Astrocyte (in vitro differentiated cells and primary cell): Measurements from ENCODE around the gene TNFAIP1. TPM values are rescaled to one million over a fixed set of nuclear protein-coding genes. Genes with fewer than 3 reads are reported as not detected.

Experiments used
- DNase-seq: peaks from one replicate; pipeline ENCODE4 v3.0.0-alpha.2; 2010; ENCODE audit warnings: low read depth
- FAIRE-seq: peaks from 2 replicates; lab custom pipeline; 2011; peaks lifted over from hg19 to GRCh38; lab: Jason Lieb, UNC
- H2AFZ ChIP-seq: 2 replicates; pipeline ENCODE4 v1.6.0; 2012; ENCODE audit warnings: low read depth, low read length, inconsistent platforms
- H3K27ac ChIP-seq: 2 replicates; pipeline ENCODE4 v1.5.1; 2011; ENCODE audit warnings: low read depth, low read length, inconsistent platforms
- H3K27me3 ChIP-seq: 2 replicates; pipeline ENCODE4 v1.6.0; 2011; ENCODE audit warnings: low read length, inconsistent platforms; ENCODE audit not compliant: insufficient read depth
- H3K36me3 ChIP-seq: 2 replicates; pipeline ENCODE4 v1.5.1; 2011; ENCODE audit warnings: low read length, inconsistent platforms; ENCODE audit not compliant: insufficient read depth
- H3K4me1 ChIP-seq: 2 replicates; pipeline ENCODE4 v1.5.1; 2011; ENCODE audit warnings: low read length, inconsistent platforms; ENCODE audit not compliant: insufficient read depth
- H3K4me2 ChIP-seq: 2 replicates; pipeline ENCODE4 v1.6.0; 2012; ENCODE audit warnings: low read length, inconsistent platforms
- H3K4me3 ChIP-seq: 2 replicates; pipeline ENCODE4 v1.5.1; 2011; ENCODE audit warnings: low read depth, mild to moderate bottlenecking, low read length, inconsistent platforms; ENCODE audit not compliant: insufficient read depth
- H3K79me2 ChIP-seq: 2 replicates; pipeline ENCODE4 v1.6.0; 2012; ENCODE audit warnings: mild to moderate bottlenecking, low read length, inconsistent platforms; ENCODE audit not compliant: insufficient read depth
- H3K9ac ChIP-seq: 2 replicates; pipeline ENCODE4 v1.6.0; 2012; ENCODE audit warnings: mild to moderate bottlenecking, low read length, inconsistent platforms
- H3K9me3 ChIP-seq: 2 replicates; pipeline ENCODE4 v1.5.1; 2012; ENCODE audit warnings: low read depth, mild to moderate bottlenecking, low read length, inconsistent platforms; ENCODE audit not compliant: insufficient read depth
- H4K20me1 ChIP-seq: 2 replicates; pipeline ENCODE4 v1.6.0; 2012; ENCODE audit warnings: low read length, inconsistent platforms; ENCODE audit not compliant: insufficient read depth
- H3K27ac Mint-ChIP-seq: one replicate; pipeline ENCODE4 v1.8.0; 2021; ENCODE audit warnings: mild to moderate bottlenecking, mixed read lengths; ENCODE audit not compliant: unreplicated experiment
- H3K27me3 Mint-ChIP-seq: one replicate; pipeline ENCODE4 v1.8.0; 2021; ENCODE audit warnings: low read depth, mixed read lengths; ENCODE audit not compliant: unreplicated experiment
- H3K36me3 Mint-ChIP-seq: one replicate; pipeline ENCODE4 v1.8.0; 2021; ENCODE audit warnings: low read depth, mixed read lengths; ENCODE audit not compliant: unreplicated experiment
- H3K4me1 Mint-ChIP-seq: one replicate; pipeline ENCODE4 v1.8.0; 2021; ENCODE audit warnings: low read depth, mixed read lengths; ENCODE audit not compliant: unreplicated experiment
- H3K4me3 Mint-ChIP-seq: one replicate; pipeline ENCODE4 v1.8.0; 2021; ENCODE audit warnings: mild to moderate bottlenecking, moderate library complexity, mixed read lengths; ENCODE audit not compliant: unreplicated experiment
- H3K9me3 Mint-ChIP-seq: one replicate; pipeline ENCODE4 v1.8.0; 2021; ENCODE audit warnings: mild to moderate bottlenecking, mixed read lengths; ENCODE audit not compliant: unreplicated experiment
- CTCF ChIP-seq: IDR thresholded peaks from 2 replicates; pipeline ENCODE4 v1.5.1; 2011; ENCODE audit warnings: low read depth, mild to moderate bottlenecking, inconsistent platforms, low read length, moderate library complexity; ENCODE audit not compliant: insufficient read depth
- EZH2 ChIP-seq: IDR thresholded peaks from 2 replicates; pipeline ENCODE4 v1.6.1; 2012; ENCODE audit warnings: mild to moderate bottlenecking, low read length, inconsistent platforms; ENCODE audit not compliant: insufficient read depth
- total RNA-seq: library from RNA; stranded (reverse); gene quantifications from 2 replicates; pipeline ENCODE4 v1.2.1, GENCODE V29; 2021

Gene TNFAIP1
- total RNA-seq, 1 donor from 2014 or later, result 100 TPM

GRCh38 chr17:28379814-28380801, 44.5 kb downstream of the TNFAIP1 start:
- peaks cover 48% of the 10 kb centered on the region for H4K20me1 ChIP-seq
- Mint-ChIP-seq H3K4me1 (no peaks in the 10 kb centered on the region), H3K36me3 (peaks cover 29% of the 10 kb centered on the region), H3K4me3 (no peak overlapping the region), H3K9me3 (peaks cover 13% of the 10 kb centered on the region), H3K27ac (no peak overlapping the region), H3K27me3 (peaks cover 55% of the 10 kb centered on the region)
- no peaks in the 10 kb centered on the region for H3K27me3 ChIP-seq
- no peaks in the 10 kb centered on the region for H3K36me3 ChIP-seq
- TF ChIP-seq EZH2, result no peak
- TF ChIP-seq CTCF, result no peak
- DNase-seq (peak; percentile 48), FAIRE-seq (no peak)
- H3K79me2 ChIP-seq, result no peaks in the 10 kb centered on the region
- H3K4me2 ChIP-seq, result no peak overlapping the region
- H3K27ac ChIP-seq, result no peak overlapping the region
- peaks cover 6% of the 10 kb centered on the region for H3K4me1 ChIP-seq
- no peak overlapping the region for H2AFZ ChIP-seq
- no peaks in the 10 kb centered on the region for H3K9me3 ChIP-seq
- no peak overlapping the region for H3K4me3 ChIP-seq
- no peak overlapping the region for H3K9ac ChIP-seq

GRCh38 chr17:28381141-28381825, 45.7 kb downstream of the TNFAIP1 start:
- Histone ChIP-seq H4K20me1 (peaks cover 44% of the 10 kb centered on the region), H3K9ac (no peak overlapping the region), H3K4me2 (peak overlapping the region; percentile 69), H2AFZ (peak overlapping the region; percentile 41), H3K36me3 (no peaks in the 10 kb centered on the region), H3K4me1 (peaks cover 6% of the 10 kb centered on the region), H3K4me3 (no peak overlapping the region), H3K27ac (no peak overlapping the region), H3K27me3 (no peaks in the 10 kb centered on the region), H3K79me2 (no peaks in the 10 kb centered on the region), H3K9me3 (no peaks in the 10 kb centered on the region)
- Mint-ChIP-seq H3K27me3 (peaks cover 62% of the 10 kb centered on the region), H3K36me3 (peaks cover 29% of the 10 kb centered on the region), H3K4me1 (no peaks in the 10 kb centered on the region), H3K9me3 (peaks cover 13% of the 10 kb centered on the region), H3K27ac (no peak overlapping the region), H3K4me3 (no peak overlapping the region)
- TF ChIP-seq CTCF (no peak), EZH2 (no peak)
- DNase-seq (no peak), FAIRE-seq (no peak)
